Neural cell (in vitro differentiated cells): ENCODE data around the gene ACOT12.

Source experiments
- CTCF ChIP-seq: fragments of 450-650 bp; IDR thresholded peaks from 2 replicates; pipeline ENCODE4 v1.5.1; 2014; ENCODE audit warnings: antibody characterized with exemption, mild to moderate bottlenecking, moderate library complexity; ENCODE audit not compliant: poor library complexity, severe bottlenecking
- EP300 ChIP-seq: fragments of 450-650 bp; conservative IDR thresholded peaks from 2 replicates; pipeline ENCODE4 v1.6.1; 2014; ENCODE audit warnings: antibody characterized with exemption, mild to moderate bottlenecking, moderate library complexity; ENCODE audit not compliant: poor library complexity, severe bottlenecking
- EZH2 ChIP-seq: fragments of 200-600, 300-800 bp; shearing (Covaris generic), sonication (generic); IDR thresholded peaks from 2 replicates; pipeline ENCODE4 v1.6.1; 2014; ENCODE audit warnings: antibody characterized with exemption, low read length, borderline replicate concordance, mild to moderate bottlenecking; ENCODE audit not compliant: insufficient read depth, poor library complexity, severe bottlenecking
- MXI1 ChIP-seq: fragments of 450-650 bp; conservative IDR thresholded peaks from 2 replicates; pipeline ENCODE4 v1.6.1; 2014; ENCODE audit warnings: antibody characterized with exemption, mild to moderate bottlenecking; ENCODE audit not compliant: poor library complexity, severe bottlenecking
- POLR2AphosphoS5 ChIP-seq: IDR thresholded peaks from 2 replicates; pipeline ENCODE4 v1.6.1; 2012
- REST ChIP-seq: IDR thresholded peaks from 2 replicates; pipeline ENCODE4 v1.6.1; 2012; ENCODE audit warnings: borderline replicate concordance
- TAF1 ChIP-seq: IDR thresholded peaks from 2 replicates; pipeline ENCODE4 v1.6.1; 2012; ENCODE audit warnings: low read depth

- TF ChIP-seq REST (no peak), CTCF (no peak), TAF1 (no peak), EP300 (no peak), MXI1 (no peak), POLR2AphosphoS5 (no peak), EZH2 (no peak)
Measured at GRCh38 chr5:81349161-81349560, 44.8 kb downstream of the ACOT12 start.
